Measurements from ENCODE around the gene SOD2.

Gene SOD2

GRCh38 chr6:159701413-159701999, 8.5 kb upstream of the SOD2 start:
- no peak for TF ChIP-seq CTCF (IDR thresholded peaks at IDR 0.05; ENCODE audit: control insufficient read depth, insufficient read depth, low read depth, low read length, missing control alignments)
- no peak overlapping the region for H3K4me3 ChIP-seq (ENCODE audit: control insufficient read depth, low read depth, low read length)
- DNase-seq (ENCODE audit: low read depth), result peak; percentile 84

- TF ChIP-seq CTCF (IDR thresholded peaks at IDR 0.05; ENCODE audit: control insufficient read depth, insufficient read depth, low read depth, low read length, missing control alignments), result no peak
- no peak overlapping the region for H3K4me3 ChIP-seq (ENCODE audit: control insufficient read depth, low read depth, low read length)
- no peak for DNase-seq (ENCODE audit: low read depth)
These were observed 7.9 kb upstream of the SOD2 start for GRCh38 chr6:159700970-159701369.

- no peak for DNase-seq (ENCODE audit: low read depth)
- TF ChIP-seq CTCF (IDR thresholded peaks at IDR 0.05; ENCODE audit: control insufficient read depth, insufficient read depth, low read depth, low read length, missing control alignments), result no peak
- H3K4me3 ChIP-seq (ENCODE audit: control insufficient read depth, low read depth, low read length), result no peak overlapping the region
These were observed 2.9 kb upstream of the SOD2 start for GRCh38 chr6:159695984-159696383.

- DNase-seq (ENCODE audit: low read depth), result no peak
- TF ChIP-seq CTCF (IDR thresholded peaks at IDR 0.05; ENCODE audit: control insufficient read depth, insufficient read depth, low read depth, low read length, missing control alignments), result no peak
These were observed 979 bp upstream of the SOD2 start for GRCh38 chr6:159693894-159694545.

GRCh38 chr6:159692303-159693127, 526 bp downstream of the SOD2 start:
- TF ChIP-seq CTCF (IDR thresholded peaks at IDR 0.05; ENCODE audit: control insufficient read depth, insufficient read depth, low read depth, low read length, missing control alignments), result no peak
- DNase-seq (ENCODE audit: low read depth), result no peak
- H3K4me3 ChIP-seq (ENCODE audit: control insufficient read depth, low read depth, low read length), result peak overlapping the region; percentile 75

More at GRCh38 chr6:159693894-159694545, 979 bp upstream of the SOD2 start:
- H3K4me3 ChIP-seq (ENCODE audit: control insufficient read depth, low read depth, low read length), result peak overlapping the region; percentile 75

GRCh38 chr6:159691963-159692287, 1.1 kb downstream of the SOD2 start:
- H3K4me3 ChIP-seq (ENCODE audit: control insufficient read depth, low read depth, low read length), result peak overlapping the region; percentile 75
- no peak for TF ChIP-seq CTCF (IDR thresholded peaks at IDR 0.05; ENCODE audit: control insufficient read depth, insufficient read depth, low read depth, low read length, missing control alignments)
- DNase-seq (ENCODE audit: low read depth), result no peak

Measured in AG09309 (cell line).